HG03565 (cell line): ENCODE results near the gene RNF225.
"Not testable (repeated sequence)": the region's sequence is repeated elsewhere in the genome, so short reads cannot be mapped to it uniquely, and the experiment has no call there.

Experiments
- ATAC-seq: cut with Tn5 transposase; IDR thresholded peaks from one replicate; pipeline ENCODE4 v1.9.1; 2021; ENCODE audit warnings: mild to moderate bottlenecking, moderate library complexity; ENCODE audit not compliant: unreplicated experiment

Gene RNF225

GRCh38 chr19:58395220-58395978 is at the start of gene RNF225:
Gene RNF225, plus strand, starts transcription at chr19:58395656. Its CDS starts 434 bp downstream, at chr19:58396090.
- no peak for ATAC-seq

- peak; percentile 74 for ATAC-seq
Observed at GRCh38 chr19:58346961-58347929, 48.2 kb upstream of the RNF225 start.

- not testable (repeated sequence) for ATAC-seq
Observed at GRCh38 chr19:58348080-58348479, 47.4 kb upstream of the RNF225 start.

GRCh38 chr19:58349590-58349989 is 45.9 kb upstream of the RNF225 start:
- ATAC-seq: no peak

GRCh38 chr19:58350001-58350861 is 45.2 kb upstream of the RNF225 start:
- no peak for ATAC-seq

- ATAC-seq: no peak
Observed at GRCh38 chr19:58350871-58351557, 44.4 kb upstream of the RNF225 start.

- no peak for ATAC-seq
Observed at GRCh38 chr19:58351558-58351878, 43.9 kb upstream of the RNF225 start.

- ATAC-seq: no peak
Observed at GRCh38 chr19:58351990-58352755, 43.3 kb upstream of the RNF225 start.

- ATAC-seq: no peak
Observed at GRCh38 chr19:58352760-58353671, 42.4 kb upstream of the RNF225 start, which contains the start of gene A1BG. Gene A1BG, minus strand, starts transcription at chr19:58353492. Its CDS starts 55 bp downstream, at chr19:58353437.

- ATAC-seq: no peak
Observed at GRCh38 chr19:58353717-58354477, 41.6 kb upstream of the RNF225 start.

GRCh38 chr19:58354478-58355030 is 40.9 kb upstream of the RNF225 start:
- no peak for ATAC-seq

GRCh38 chr19:58355215-58355796 is 40.1 kb upstream of the RNF225 start:
- no peak for ATAC-seq

- ATAC-seq: no peak
Observed at GRCh38 chr19:58355908-58356765, 39.3 kb upstream of the RNF225 start.

GRCh38 chr19:58356766-58357480 is 38.5 kb upstream of the RNF225 start:
- no peak for ATAC-seq

GRCh38 chr19:58357481-58358145 is 37.8 kb upstream of the RNF225 start:
- no peak for ATAC-seq
